Natural killer cell (primary cell): Measurements from ENCODE around the gene ROS1. TPM values are rescaled to one million over a fixed set of nuclear protein-coding genes. Genes with fewer than 3 reads are reported as not detected.

Experiments
- ATAC-seq, 3 donors: fragments of 150-1000 bp in 2 of 3; fragments of 200-7000 bp in 1 of 3; cut with Tn5 transposase; 1 replicate in 1 of 3; 2 replicates in 2 of 3; pipeline ENCODE4 v1.10.0; 2021; ENCODE audit warnings: mild to moderate bottlenecking in 2 of 3, moderate library complexity in 2 of 3
- DNase-seq, 2 donors: peaks; one replicate each; pipeline versions ENCODE4 v3.0.0 to v3.0.0-alpha.2; 2013 to 2021; ENCODE audit warnings: mixed read lengths in 1 of 2
- H3K27ac ChIP-seq: one replicate; pipeline ENCODE4 v1.5.1; 2013; ENCODE audit warnings: mild to moderate bottlenecking, low read length
- H3K27me3 ChIP-seq: one replicate; pipeline ENCODE4 v1.6.1; 2013; ENCODE audit warnings: low read length; ENCODE audit not compliant: control insufficient read depth, insufficient read depth
- H3K36me3 ChIP-seq: one replicate; pipeline ENCODE4 v1.6.1; 2013; ENCODE audit warnings: low read length; ENCODE audit not compliant: control insufficient read depth, insufficient read depth
- H3K4me1 ChIP-seq: one replicate; pipeline ENCODE4 v1.6.1; 2013; ENCODE audit warnings: low read length; ENCODE audit not compliant: control insufficient read depth, insufficient read depth
- H3K4me3 ChIP-seq: one replicate; pipeline ENCODE4 v1.5.1; 2013; ENCODE audit warnings: low read length
- H3K9me3 ChIP-seq: one replicate; pipeline ENCODE4 v1.6.1; 2013; ENCODE audit warnings: low read length; ENCODE audit not compliant: control insufficient read depth, insufficient read depth
- H3K27ac Mint-ChIP-seq, 2 donors: one replicate each; pipeline ENCODE4 v1.8.0; 2022; ENCODE audit warnings: mild to moderate bottlenecking in 2 of 2, mixed read lengths in 2 of 2, moderate library complexity in 1 of 2
- H3K27me3 Mint-ChIP-seq, 2 donors: one replicate each; pipeline ENCODE4 v1.8.0; 2022; ENCODE audit warnings: low read depth in 2 of 2, mixed read lengths in 2 of 2
- H3K36me3 Mint-ChIP-seq: one replicate; pipeline ENCODE4 v1.8.0; 2022; ENCODE audit warnings: mixed read lengths
- H3K4me1 Mint-ChIP-seq, 2 donors: one replicate each; pipeline ENCODE4 v1.8.0; 2022; ENCODE audit warnings: mixed read lengths in 2 of 2
- H3K4me3 Mint-ChIP-seq: one replicate; pipeline ENCODE4 v1.8.0; 2022; ENCODE audit warnings: mild to moderate bottlenecking, moderate library complexity, mixed read lengths
- H3K9me3 Mint-ChIP-seq, 2 donors: one replicate each; pipeline ENCODE4 v1.8.0; 2022; ENCODE audit warnings: mixed read lengths in 2 of 2
- CTCF ChIP-seq: fragments of 200-600 bp; IDR thresholded peaks from one replicate; pipeline ENCODE4 v1.8.0; 2022; ENCODE audit warnings: antibody characterized with exemption
- WGBS: methylation state at CpG from one replicate; pipeline ENCODE4 v1.1.7; 2013; ENCODE audit warnings: missing lambda C conversion rate; ENCODE audit not compliant: insufficient coverage; 5-methylcytosine and 5-hydroxymethylcytosine counted together
- intact Hi-C: fragments of 100-400 bp; cut with micrococcal nuclease; formaldehyde crosslinking; loops from one replicate; pipeline ENCODE4 v1.14.2; 2022
- total RNA-seq, 4 donors: library from RNA; stranded (reverse); fragments of 120-200 nt in 1 of 4; gene quantifications; one replicate each; pipeline versions ENCODE4 v1.2.3 to v1.2.4, GENCODE V29; 2013 to 2022

ROS1 gene
- total RNA-seq, 3 donors from 2014 or later (not counting 1 experiment from before 2014, with no cell fraction given), result not detected

- Mint-ChIP-seq H3K4me3 (no peak overlapping the region), H3K27ac (no peak overlapping the region), H3K36me3 (no peaks in the 10 kb centered on the region), H3K27me3 (peaks cover 23 to 40% of the 10 kb centered on the region in 2 donors), H3K9me3 (no peaks in the 10 kb centered on the region), H3K4me1 (no peaks in the 10 kb centered on the region)
- no peak for TF ChIP-seq CTCF
- 90% methylated on average over 1 of the region's 2 CpGs for WGBS
- Histone ChIP-seq H3K27me3 (peaks cover 10% of the 10 kb centered on the region), H3K4me1 (no peaks in the 10 kb centered on the region), H3K9me3 (no peaks in the 10 kb centered on the region), H3K36me3 (no peaks in the 10 kb centered on the region), H3K27ac (no peak overlapping the region), H3K4me3 (no peak overlapping the region)
- no peak for ATAC-seq
- intact Hi-C loops, result no loop called here
- no peak for DNase-seq
These were observed 15.2 kb upstream of the ROS1 start for GRCh38 chr6:117440706-117441525.

DNA sequence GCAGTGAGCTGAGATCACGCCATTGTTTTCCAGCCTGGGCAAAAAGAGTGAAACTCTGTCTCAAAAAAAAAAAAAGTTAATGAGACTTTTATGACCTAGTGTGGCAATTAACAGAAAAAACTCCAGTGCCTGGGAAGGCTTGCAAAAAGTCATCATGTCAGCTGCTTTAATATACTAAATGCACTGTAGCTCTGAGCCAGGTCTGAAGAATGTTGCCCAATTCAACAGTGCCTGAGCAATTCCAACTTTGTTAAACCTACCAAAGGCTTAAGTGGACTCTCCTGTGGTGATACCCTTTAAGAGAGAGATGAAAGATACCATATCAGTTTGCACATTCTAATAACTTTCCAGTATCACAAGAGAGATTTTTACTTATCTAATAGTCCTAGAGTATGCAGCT is 6.5 kb upstream of the ROS1 start:
- H3K27me3 ChIP-seq, result peaks cover 10% of the 10 kb centered on the region
- no peak for ATAC-seq
- no peaks in the 10 kb centered on the region for H3K9me3 Mint-ChIP-seq
- no peaks in the 10 kb centered on the region for H3K9me3 ChIP-seq
- H3K27ac ChIP-seq, result no peak overlapping the region
- intact Hi-C loops, result no loop called here
- DNase-seq, result no peak
- no peaks in the 10 kb centered on the region for H3K36me3 Mint-ChIP-seq
- no peak overlapping the region for H3K27ac Mint-ChIP-seq
- TF ChIP-seq CTCF, result no peak
- no peaks in the 10 kb centered on the region for H3K36me3 ChIP-seq
- H3K4me1 ChIP-seq, result no peaks in the 10 kb centered on the region
- H3K27me3 Mint-ChIP-seq, result peaks cover 32 to 62% of the 10 kb centered on the region in 2 donors
- no peaks in the 10 kb centered on the region for H3K4me1 Mint-ChIP-seq
- 69% methylated on average over 1 of the region's 1 CpG for WGBS
- H3K4me3 Mint-ChIP-seq, result no peak overlapping the region
- H3K4me3 ChIP-seq, result no peak overlapping the region

GRCh38 chr6:117423754-117424153 is 2.0 kb downstream of the ROS1 start:
- H3K4me1 ChIP-seq, result no peaks in the 10 kb centered on the region
- H3K36me3 Mint-ChIP-seq, result no peaks in the 10 kb centered on the region
- peaks cover 27 to 62% of the 10 kb centered on the region in 2 donors for H3K27me3 Mint-ChIP-seq
- peaks cover 4% of the 10 kb centered on the region for H3K27me3 ChIP-seq
- 85% methylated on average over 2 of the region's 3 CpGs for WGBS
- no peaks in the 10 kb centered on the region for H3K36me3 ChIP-seq
- H3K27ac Mint-ChIP-seq, result no peak overlapping the region
- intact Hi-C loops, result no loop called here
- H3K9me3 Mint-ChIP-seq, result no peaks in the 10 kb centered on the region
- no peak overlapping the region for H3K4me3 Mint-ChIP-seq
- H3K4me1 Mint-ChIP-seq, result no peaks in the 10 kb centered on the region
- H3K4me3 ChIP-seq, result no peak overlapping the region
- no peak for ATAC-seq
- no peaks in the 10 kb centered on the region for H3K9me3 ChIP-seq
- DNase-seq, result no peak
- no peak overlapping the region for H3K27ac ChIP-seq
- TF ChIP-seq CTCF, result no peak

DNA sequence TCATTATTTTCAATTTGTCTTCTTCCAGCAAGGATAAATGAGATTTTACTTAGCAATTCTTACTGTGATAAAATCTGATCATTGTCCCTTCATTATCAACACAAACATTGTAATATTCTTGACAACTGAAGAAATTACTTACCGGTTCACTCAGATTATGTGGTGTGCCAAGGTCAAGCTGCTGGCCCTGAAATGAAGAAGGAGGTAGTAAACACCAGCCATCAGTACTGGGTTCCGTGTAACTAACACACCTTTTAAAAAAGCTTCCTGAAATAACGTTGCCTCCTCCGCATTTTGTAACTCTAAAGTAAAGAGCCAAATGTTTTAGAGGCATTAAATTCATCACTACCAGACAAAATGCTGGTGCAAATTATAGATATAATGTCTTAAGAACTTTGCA is 7.4 kb downstream of the ROS1 start:
- Histone ChIP-seq H3K4me3 (no peak overlapping the region), H3K27me3 (peaks cover 2% of the 10 kb centered on the region), H3K36me3 (no peaks in the 10 kb centered on the region), H3K27ac (no peak overlapping the region), H3K4me1 (no peaks in the 10 kb centered on the region), H3K9me3 (no peaks in the 10 kb centered on the region)
- Mint-ChIP-seq H3K27ac (no peak overlapping the region), H3K4me3 (no peak overlapping the region), H3K36me3 (no peaks in the 10 kb centered on the region), H3K4me1 (no peaks in the 10 kb centered on the region), H3K9me3 (no peaks in the 10 kb centered on the region), H3K27me3 (peaks cover 23 to 44% of the 10 kb centered on the region in 2 donors)
- no peak for DNase-seq
- no peak for TF ChIP-seq CTCF
- no peak for ATAC-seq
- 85% methylated on average over 3 of the region's 4 CpGs for WGBS
- intact Hi-C loops, result no loop called here
